Activated T-helper 1 cell treated with anti-CD3 and anti-CD28 coated beads, Interleukin-12 subunit alpha, Interleukin-12 subunit beta, Interleukin-2, Interleukin-4 antibody, amounts not matched to agents 30 ng/mL and 10 ng/mL and 1 ng/mL, durations not matched to agents 14 hours and 24 hours and 36 hours (primary cell): ENCODE data around the gene CRTC3. TPM values are rescaled to one million over a fixed set of nuclear protein-coding genes. Genes with fewer than 3 reads are reported as not detected.

ENCODE experiments used
- DNase-seq: peaks from one replicate; pipeline ENCODE4 v3.0.0; 2021; ENCODE audit warnings: low spot score
- H3K27ac Mint-ChIP-seq: one replicate; pipeline ENCODE4 v1.8.0; 2021; ENCODE audit warnings: mild to moderate bottlenecking, mixed read lengths
- H3K27me3 Mint-ChIP-seq: one replicate; pipeline ENCODE4 v1.8.0; 2022; ENCODE audit warnings: mild to moderate bottlenecking, moderate library complexity, mixed read lengths; ENCODE audit not compliant: insufficient read depth
- H3K36me3 Mint-ChIP-seq: one replicate; pipeline ENCODE4 v1.8.0; 2021; ENCODE audit warnings: low read depth, mixed read lengths
- H3K4me1 Mint-ChIP-seq: one replicate; pipeline ENCODE4 v1.8.0; 2021; ENCODE audit warnings: low read depth, mixed read lengths
- H3K4me3 Mint-ChIP-seq: one replicate; pipeline ENCODE4 v1.8.0; 2021; ENCODE audit warnings: mild to moderate bottlenecking, moderate library complexity, mixed read lengths
- H3K9me3 Mint-ChIP-seq: one replicate; pipeline ENCODE4 v1.8.0; 2021; ENCODE audit warnings: mixed read lengths
- intact Hi-C: fragments of 100-400 bp; cut with micrococcal nuclease; formaldehyde crosslinking; loops from one replicate; pipeline ENCODE4 v1.15.1; 2024
- total RNA-seq: library from RNA; stranded (reverse); gene quantifications from 2 replicates; pipeline ENCODE4 v1.2.3, GENCODE V29; 2022

Gene CRTC3
- total RNA-seq, 1 donor from 2014 or later = 54.0 TPM

GRCh38 chr15:90572893-90573292 lies 43.2 kb downstream of the CRTC3 start:
- intact Hi-C loops = loop anchor here (5.0 kb wide), 1 partner anchor 156 kb away; no protein-coding TSS in a partner anchor
- H3K4me1 Mint-ChIP-seq = peaks cover 93% of the 10 kb centered on the region
- H3K4me3 Mint-ChIP-seq = peak overlapping the region; percentile 43
- no peaks in the 10 kb centered on the region for H3K9me3 Mint-ChIP-seq
- no peak for DNase-seq
- H3K27me3 Mint-ChIP-seq = no peaks in the 10 kb centered on the region
- H3K36me3 Mint-ChIP-seq = peaks cover 33% of the 10 kb centered on the region
- peak overlapping the region; percentile 88 for H3K27ac Mint-ChIP-seq

- H3K27me3 Mint-ChIP-seq = no peaks in the 10 kb centered on the region
- no peak overlapping the region for H3K4me3 Mint-ChIP-seq
- DNase-seq = no peak
- H3K27ac Mint-ChIP-seq = peak overlapping the region; percentile 74
- intact Hi-C loops = no loop called here
- H3K4me1 Mint-ChIP-seq = peaks cover 81% of the 10 kb centered on the region
- no peaks in the 10 kb centered on the region for H3K9me3 Mint-ChIP-seq
- H3K36me3 Mint-ChIP-seq = peaks cover 29% of the 10 kb centered on the region
These were observed 47.1 kb downstream of the CRTC3 start for GRCh38 chr15:90576711-90577389.

- DNase-seq = no peak
- H3K9me3 Mint-ChIP-seq = no peaks in the 10 kb centered on the region
- no peak overlapping the region for H3K27ac Mint-ChIP-seq
- intact Hi-C loops = no loop called here
- H3K4me3 Mint-ChIP-seq = no peak overlapping the region
- no peaks in the 10 kb centered on the region for H3K27me3 Mint-ChIP-seq
- H3K36me3 Mint-ChIP-seq = peaks cover 31% of the 10 kb centered on the region
- H3K4me1 Mint-ChIP-seq = peaks cover 81% of the 10 kb centered on the region
These were observed 49.5 kb downstream of the CRTC3 start for GRCh38 chr15:90579213-90579612.

- Mint-ChIP-seq H3K27me3 (no peaks in the 10 kb centered on the region), H3K36me3 (peaks cover 31% of the 10 kb centered on the region), H3K9me3 (no peaks in the 10 kb centered on the region), H3K4me1 (peaks cover 74% of the 10 kb centered on the region), H3K27ac (peak overlapping the region; percentile 18), H3K4me3 (no peak overlapping the region)
- intact Hi-C loops = no loop called here
- DNase-seq = no peak
These were observed 50.4 kb downstream of the CRTC3 start for GRCh38 chr15:90580099-90580498.

- Mint-ChIP-seq H3K9me3 (no peaks in the 10 kb centered on the region), H3K27ac (peak overlapping the region; percentile 18), H3K27me3 (no peaks in the 10 kb centered on the region), H3K4me1 (peaks cover 69% of the 10 kb centered on the region), H3K36me3 (peaks cover 31% of the 10 kb centered on the region), H3K4me3 (no peak overlapping the region)
- intact Hi-C loops = no loop called here
- no peak for DNase-seq
These were observed 50.8 kb downstream of the CRTC3 start for GRCh38 chr15:90580541-90580940.

GRCh38 chr15:90580946-90581345 lies 51.2 kb downstream of the CRTC3 start:
- H3K27me3 Mint-ChIP-seq = no peaks in the 10 kb centered on the region
- H3K36me3 Mint-ChIP-seq = peaks cover 32% of the 10 kb centered on the region
- peaks cover 65% of the 10 kb centered on the region for H3K4me1 Mint-ChIP-seq
- no peak overlapping the region for H3K27ac Mint-ChIP-seq
- H3K9me3 Mint-ChIP-seq = no peaks in the 10 kb centered on the region
- no peak overlapping the region for H3K4me3 Mint-ChIP-seq
- DNase-seq = no peak
- intact Hi-C loops = loop anchor here (1.0 kb wide), 1 partner anchor 10 kb away; no protein-coding TSS in a partner anchor

- no peaks in the 10 kb centered on the region for H3K27me3 Mint-ChIP-seq
- DNase-seq = no peak
- H3K4me1 Mint-ChIP-seq = peaks cover 60% of the 10 kb centered on the region
These were observed 52.1 kb downstream of the CRTC3 start for GRCh38 chr15:90581771-90582352.

GRCh38 chr15:90582553-90582952 lies 52.8 kb downstream of the CRTC3 start:
- no peak overlapping the region for H3K27ac Mint-ChIP-seq
- intact Hi-C loops = no loop called here

More at GRCh38 chr15:90581771-90582352, 52.1 kb downstream of the CRTC3 start:
- H3K9me3 Mint-ChIP-seq = no peaks in the 10 kb centered on the region
- intact Hi-C loops = loop anchor here (1.0 kb wide), 1 partner anchor 11 kb away; no protein-coding TSS in a partner anchor
- H3K36me3 Mint-ChIP-seq = peaks cover 27% of the 10 kb centered on the region
- H3K4me3 Mint-ChIP-seq = peak overlapping the region; percentile 55
- peak overlapping the region; percentile 73 for H3K27ac Mint-ChIP-seq

GRCh38 chr15:90583471-90584252 lies 53.9 kb downstream of the CRTC3 start:
- Mint-ChIP-seq H3K27me3 (no peaks in the 10 kb centered on the region), H3K27ac (peak overlapping the region; percentile 61), H3K36me3 (peaks cover 25% of the 10 kb centered on the region), H3K4me1 (peaks cover 59% of the 10 kb centered on the region), H3K9me3 (no peaks in the 10 kb centered on the region), H3K4me3 (peak overlapping the region; percentile 8)
- no peak for DNase-seq
- intact Hi-C loops = no loop called here

More at GRCh38 chr15:90582553-90582952, 52.8 kb downstream of the CRTC3 start:
- Mint-ChIP-seq H3K4me1 (peaks cover 60% of the 10 kb centered on the region), H3K36me3 (peaks cover 22% of the 10 kb centered on the region), H3K27me3 (no peaks in the 10 kb centered on the region), H3K9me3 (no peaks in the 10 kb centered on the region), H3K4me3 (no peak overlapping the region)
- DNase-seq = no peak

GRCh38 chr15:90584841-90585240 lies 55.1 kb downstream of the CRTC3 start:
- Mint-ChIP-seq H3K9me3 (no peaks in the 10 kb centered on the region), H3K4me3 (no peak overlapping the region), H3K27ac (no peak overlapping the region), H3K27me3 (no peaks in the 10 kb centered on the region), H3K4me1 (peaks cover 55% of the 10 kb centered on the region), H3K36me3 (peaks cover 26% of the 10 kb centered on the region)
- intact Hi-C loops = no loop called here
- DNase-seq = no peak

- Mint-ChIP-seq H3K9me3 (no peaks in the 10 kb centered on the region), H3K4me3 (no peak overlapping the region), H3K4me1 (peaks cover 59% of the 10 kb centered on the region), H3K36me3 (peaks cover 31% of the 10 kb centered on the region), H3K27me3 (no peaks in the 10 kb centered on the region), H3K27ac (no peak overlapping the region)
- intact Hi-C loops = no loop called here
- no peak for DNase-seq
These were observed 56.1 kb downstream of the CRTC3 start for GRCh38 chr15:90585863-90586262.

- Mint-ChIP-seq H3K4me3 (no peak overlapping the region), H3K27ac (no peak overlapping the region), H3K27me3 (no peaks in the 10 kb centered on the region), H3K4me1 (peaks cover 51% of the 10 kb centered on the region), H3K9me3 (no peaks in the 10 kb centered on the region), H3K36me3 (peaks cover 31% of the 10 kb centered on the region)
- DNase-seq = no peak
- intact Hi-C loops = no loop called here
These were observed 57.2 kb downstream of the CRTC3 start for GRCh38 chr15:90586948-90587347.

GRCh38 chr15:90588427-90588826 lies 58.7 kb downstream of the CRTC3 start:
- no peak overlapping the region for H3K4me3 Mint-ChIP-seq
- no peaks in the 10 kb centered on the region for H3K27me3 Mint-ChIP-seq
- intact Hi-C loops = no loop called here
- H3K36me3 Mint-ChIP-seq = peaks cover 31% of the 10 kb centered on the region
- H3K4me1 Mint-ChIP-seq = peaks cover 52% of the 10 kb centered on the region
- DNase-seq = no peak
- no peaks in the 10 kb centered on the region for H3K9me3 Mint-ChIP-seq
- peak overlapping the region; percentile 9 for H3K27ac Mint-ChIP-seq
